Esophagus muscularis mucosa (tissue), 4 donors: ENCODE data around the gene LFNG.

ENCODE experiments used
- CTCF ChIP-seq, 3 experiments: fragments of 200-600 bp in 2 of 3; fragments of 450-650 bp in 1 of 3; sonication (generic) in 2 of 3; IDR thresholded peaks; one replicate each; pipeline ENCODE4 v1.5.1; 2017 to 2019; ENCODE audit warnings: antibody characterized with exemption in 3 of 3, mild to moderate bottlenecking in 2 of 3, moderate library complexity in 1 of 3
- EP300 ChIP-seq: sonication (generic); formaldehyde crosslinking; IDR thresholded peaks from one replicate; pipeline ENCODE4 v1.6.1; 2017; ENCODE audit warnings: antibody characterized with exemption
- POLR2A ChIP-seq: fragments of 450-650 bp; IDR thresholded peaks from one replicate; pipeline ENCODE4 v1.6.1; 2017; ENCODE audit warnings: antibody characterized with exemption, moderate library complexity, mild to moderate bottlenecking, low read depth
- POLR2AphosphoS5 ChIP-seq, 2 donors: sonication (generic); formaldehyde crosslinking; IDR thresholded peaks; one replicate each; pipeline ENCODE4 v1.6.1; 2017; ENCODE audit warnings: antibody characterized with exemption in 2 of 2

- TF ChIP-seq CTCF (IDR thresholded peaks at IDR 0.05) (no peak), POLR2A (no peak), POLR2AphosphoS5 (IDR thresholded peaks at IDR 0.05) (no peak), EP300 (no peak)
Measured at GRCh38 chr7:2507917-2508306, 11.7 kb upstream of the LFNG start.
